Cardiac fibroblast (primary cell): ENCODE data around the gene SELENOO.
"Not testable (repeated sequence)": the region's sequence is repeated elsewhere in the genome, so short reads cannot be mapped to it uniquely, and the experiment has no call there.

Experiments used
- DNase-seq, 2 donors: peaks; one replicate each; pipeline versions ENCODE4 v3.0.0 to v3.0.0-alpha.2; 2010; ENCODE audit warnings: low read depth in 2 of 2
- H3K4me3 ChIP-seq, 2 donors: replicated peaks in 1 of 2; 1 replicate in 1 of 2; 2 replicates in 1 of 2; pipeline ENCODE4 v1.5.1; 2011; ENCODE audit warnings: low read depth in 2 of 2, low read length in 2 of 2, mild to moderate bottlenecking in 2 of 2, moderate library complexity in 1 of 2
- CTCF ChIP-seq: IDR thresholded peaks from one replicate; pipeline ENCODE4 v1.5.1; 2011; ENCODE audit warnings: low read depth, mild to moderate bottlenecking, low read length, inconsistent platforms

SELENOO gene

DNA sequence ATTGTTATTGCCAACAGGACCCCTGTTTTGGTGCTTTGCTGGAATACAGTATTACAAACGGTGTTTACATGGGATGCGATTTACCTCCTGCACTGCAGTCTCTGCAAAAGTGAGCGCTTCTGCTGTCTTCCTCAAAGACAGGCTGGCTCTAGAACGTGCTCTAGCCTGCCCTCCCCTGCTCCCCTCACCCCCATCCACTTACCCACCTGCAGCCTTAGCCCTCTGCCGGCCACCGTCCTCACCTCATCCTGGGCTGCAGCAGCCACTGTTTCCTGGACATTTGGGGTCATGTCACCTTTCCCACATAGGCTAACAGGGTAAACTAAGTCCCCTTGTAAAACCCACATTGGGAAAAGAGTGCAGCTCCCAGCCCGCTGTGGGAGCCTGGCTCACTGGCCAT, 39.9 kb upstream of the SELENOO start:
- H3K4me3 ChIP-seq: no peak overlapping the region
- no peak for TF ChIP-seq CTCF
- no peak for DNase-seq

DNA sequence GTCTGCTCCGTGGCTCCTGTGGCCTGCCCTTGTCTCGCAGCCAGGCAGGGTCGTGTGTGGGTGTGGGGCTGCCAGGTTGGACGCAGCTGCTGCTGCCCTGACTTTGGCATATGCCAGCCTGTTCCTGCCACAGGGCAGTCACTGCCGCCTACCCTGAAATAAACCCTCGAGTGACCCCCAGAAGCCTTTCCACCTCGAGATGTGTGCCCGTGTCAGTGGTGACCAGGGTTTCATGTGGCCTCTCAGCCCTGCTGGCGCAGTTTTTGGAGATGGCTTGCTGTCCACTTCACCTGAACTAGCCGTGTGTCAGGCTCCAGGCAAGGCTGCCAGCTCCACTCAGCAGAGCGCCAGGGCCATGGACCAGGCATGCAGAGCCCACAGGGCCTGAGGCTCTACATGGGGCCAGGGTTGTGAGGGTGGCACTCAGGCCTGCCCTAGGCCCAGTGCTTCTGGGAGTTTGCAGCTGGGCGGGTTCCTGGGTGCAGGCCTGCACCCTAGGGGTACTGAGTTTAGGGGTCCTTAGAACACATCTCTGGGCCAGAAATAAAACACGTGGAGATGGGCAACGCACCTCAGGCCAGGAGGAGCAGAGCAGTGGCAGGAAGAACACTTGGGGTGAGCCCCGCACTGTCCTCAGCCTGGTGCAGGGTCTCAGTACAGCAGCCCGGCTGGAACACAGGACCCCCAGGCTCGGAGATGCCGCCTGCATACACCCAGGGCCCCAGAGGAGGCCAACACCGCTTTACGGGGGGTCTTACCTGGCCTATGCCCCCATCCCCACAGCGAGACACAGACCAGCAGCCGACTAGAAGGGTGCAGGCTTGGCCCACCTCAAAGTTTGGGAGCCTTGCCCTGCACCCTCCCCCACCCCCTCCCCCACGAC, 39.1 kb upstream of the SELENOO start:
- no peak for DNase-seq
- no peak overlapping the region for H3K4me3 ChIP-seq
- no peak for TF ChIP-seq CTCF

GRCh38 chr22:50162391-50162956, 38.3 kb upstream of the SELENOO start:
- no peak overlapping the region for H3K4me3 ChIP-seq
- no peak for TF ChIP-seq CTCF
- DNase-seq: no peak

GRCh38 chr22:50165436-50166123, 35.2 kb upstream of the SELENOO start:
- no peak overlapping the region for H3K4me3 ChIP-seq
- no peak for TF ChIP-seq CTCF
- DNase-seq: no peak

DNA sequence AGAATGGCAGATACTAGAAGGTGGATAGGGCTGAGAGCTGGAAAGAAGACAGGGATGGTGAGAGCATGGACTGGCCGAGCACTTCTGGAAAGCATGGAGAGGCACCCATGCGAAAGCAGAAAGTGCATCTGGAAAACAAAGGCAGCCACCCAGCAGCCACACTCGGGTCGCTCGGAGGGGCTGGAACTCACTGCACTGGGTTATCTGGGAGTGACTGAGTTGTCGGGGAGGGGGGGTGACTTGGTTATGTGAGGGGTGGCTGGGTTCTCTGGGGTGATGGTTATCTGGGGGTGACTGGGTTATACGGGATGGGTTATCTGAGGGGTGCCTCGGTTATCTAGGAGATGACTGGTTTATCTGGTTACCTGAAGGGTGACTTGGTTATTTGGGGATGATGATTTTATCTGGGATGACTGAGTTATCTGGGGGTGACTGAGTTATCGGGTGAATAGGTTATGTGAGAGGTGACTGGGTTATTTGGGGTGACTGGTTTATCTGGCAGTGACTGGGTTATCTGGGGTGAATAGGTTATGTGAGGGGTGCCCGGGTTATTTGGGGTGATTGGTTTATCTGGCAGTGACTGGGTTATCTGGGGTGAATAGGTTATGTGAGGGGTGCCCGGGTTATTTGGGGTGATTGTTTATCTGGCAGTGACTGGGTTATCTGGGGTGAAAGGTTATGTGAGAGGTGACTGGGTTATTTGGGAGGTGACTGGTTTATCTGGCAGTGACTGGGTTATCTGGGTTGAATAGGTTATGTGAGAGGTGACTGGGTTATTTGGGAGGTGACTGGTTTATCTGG, 32.9 kb upstream of the SELENOO start:
- no peak for DNase-seq
- no peak overlapping the region for H3K4me3 ChIP-seq
- TF ChIP-seq CTCF: no peak

- H3K4me3 ChIP-seq, DNase-seq: not testable (repeated sequence)
Measured at GRCh38 chr22:50168490-50169180, 32.2 kb upstream of the SELENOO start.
